GM21786 (cell line): ENCODE data around the gene ASMTL.

Source experiments
- ATAC-seq: cut with Tn5 transposase; IDR thresholded peaks from one replicate; pipeline ENCODE4 v1.9.1; 2021; ENCODE audit not compliant: unreplicated experiment

The ASMTL gene

DNA sequence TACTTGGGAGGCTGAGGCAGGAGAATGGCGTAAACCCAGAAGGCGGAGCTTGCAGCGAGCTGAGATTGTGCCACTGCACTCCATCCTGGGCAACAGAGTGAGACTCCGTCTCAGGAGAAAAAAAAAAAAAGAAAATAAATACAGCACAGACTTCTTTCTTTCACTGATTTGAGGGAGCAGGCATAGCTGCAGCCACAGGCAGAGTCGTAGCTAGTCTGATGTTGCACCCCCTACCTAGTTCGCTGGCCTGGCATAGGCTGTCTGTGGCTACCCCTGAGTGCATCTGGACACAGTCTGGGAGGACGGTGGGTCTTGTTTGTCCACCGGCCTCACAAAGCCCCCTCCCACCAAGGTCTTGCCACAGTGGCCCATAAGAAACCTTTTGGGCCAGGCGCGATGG lies 94.7 kb downstream of the ASMTL start:
- ATAC-seq, result no peak

DNA sequence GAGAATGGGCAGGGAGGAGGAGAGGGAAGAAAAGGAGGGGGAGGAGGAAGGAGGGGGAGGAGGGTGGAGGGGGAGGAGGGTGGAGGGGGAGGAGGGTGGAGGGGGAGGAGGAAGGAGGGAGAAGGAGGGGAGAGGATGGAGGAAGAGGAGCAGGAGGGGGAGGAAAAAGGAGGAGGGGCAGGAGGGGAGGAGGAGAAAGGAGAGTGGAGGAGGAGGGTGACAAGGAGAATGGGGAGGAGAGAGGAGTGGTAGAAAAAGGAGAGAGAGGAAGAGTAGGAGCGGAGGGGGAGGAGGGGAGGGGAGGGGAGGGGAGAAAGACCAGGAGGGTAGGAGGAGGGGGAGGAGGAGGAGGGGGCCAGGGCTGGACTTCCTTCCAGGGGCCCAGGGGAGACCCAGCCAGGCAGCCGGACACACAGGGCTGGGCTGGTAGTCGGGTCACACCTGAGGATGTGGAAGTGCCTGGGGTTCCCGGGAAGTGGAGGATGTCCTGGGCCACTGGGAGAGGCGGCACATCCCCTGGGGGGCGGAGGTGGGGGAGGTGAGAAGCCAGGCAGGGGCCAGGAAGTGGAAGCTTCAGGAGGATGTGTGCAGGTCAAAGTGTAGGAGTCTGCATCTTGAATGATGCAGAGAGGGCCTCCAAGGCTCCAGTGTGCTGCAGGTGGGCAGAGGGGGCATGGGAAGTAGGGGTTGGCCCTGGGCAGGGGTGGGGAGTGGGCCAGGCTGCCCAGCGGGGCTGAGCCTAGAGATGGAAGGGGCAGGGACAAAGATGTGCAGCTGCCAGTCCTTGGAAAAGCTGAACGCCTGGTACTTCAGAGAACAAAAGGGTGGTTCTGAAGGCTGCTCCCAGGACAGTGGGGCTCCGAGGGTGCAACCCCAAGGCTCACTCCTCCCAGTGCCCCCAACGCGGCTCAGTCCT lies 97.3 kb downstream of the ASMTL start:
- no peak for ATAC-seq

DNA sequence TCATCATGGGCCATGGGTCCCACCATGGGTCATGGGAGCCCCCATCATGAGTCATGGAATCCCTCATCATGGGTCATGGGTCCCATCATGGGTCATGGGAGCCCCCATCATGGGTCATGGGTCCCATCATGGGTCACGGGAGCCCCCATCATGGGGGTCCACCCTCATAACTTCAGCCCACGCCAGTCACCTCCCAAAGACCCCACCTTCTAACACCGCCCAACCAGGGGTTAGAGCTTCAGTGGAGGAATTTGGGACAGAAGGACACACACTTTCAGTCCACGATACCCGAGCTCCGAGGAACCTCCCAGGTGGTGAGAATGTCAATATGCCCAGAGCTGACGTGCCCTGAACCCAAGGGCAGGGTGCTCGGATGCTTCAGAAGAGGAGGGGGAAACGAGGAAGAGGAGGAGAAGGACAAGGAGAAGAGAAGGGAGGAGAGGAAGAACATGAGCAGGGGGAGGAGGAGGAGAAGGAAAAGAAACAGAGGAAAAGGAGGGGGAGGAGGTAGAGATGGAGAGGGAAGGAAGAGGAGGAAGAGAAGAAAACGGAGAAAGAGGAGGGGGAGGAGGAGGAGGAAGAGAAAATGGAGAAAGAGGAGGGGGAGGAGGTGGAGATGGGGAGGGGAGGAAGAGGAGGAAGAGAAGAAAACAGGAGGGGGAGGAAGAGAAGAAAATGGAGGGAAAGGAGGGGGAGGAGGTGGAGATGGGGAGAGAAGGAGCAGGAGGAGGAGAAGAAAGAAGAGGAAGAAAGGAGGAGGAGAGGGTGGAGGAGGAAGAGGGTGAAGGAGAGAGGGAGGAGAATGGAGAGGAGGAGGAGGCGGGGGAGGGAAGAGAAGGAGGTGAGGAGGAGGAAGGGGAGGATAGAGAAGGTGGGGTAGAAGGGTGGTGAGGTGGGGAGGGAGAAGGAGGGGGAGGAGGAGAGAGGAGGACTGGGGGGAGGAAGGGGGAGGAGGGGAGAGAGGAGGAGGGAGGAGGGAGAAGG lies 98.4 kb downstream of the ASMTL start:
- no peak for ATAC-seq
